ENCODE data around the gene APLF.
"Not testable (repeated sequence)": the region's sequence is repeated elsewhere in the genome, so short reads cannot be mapped to it uniquely, and the experiment has no call there.

APLF gene

GRCh38 chr2:68529651-68530050 is 62.3 kb downstream of the APLF start:
- DNase-seq (ENCODE audit: low read depth), result not testable (repeated sequence)

GRCh38 chr2:68536000-68536399 is 68.6 kb downstream of the APLF start:
- no peak for DNase-seq (ENCODE audit: low read depth)

- DNase-seq (ENCODE audit: low read depth), result no peak
Measured at GRCh38 chr2:68537011-68537410, 69.6 kb downstream of the APLF start.

- DNase-seq (ENCODE audit: low read depth), result no peak
Measured at GRCh38 chr2:68537809-68538208, 70.4 kb downstream of the APLF start.

- DNase-seq (ENCODE audit: low read depth), result no peak
Measured at GRCh38 chr2:68544811-68545210, 77.4 kb downstream of the APLF start.

- no peak for DNase-seq (ENCODE audit: low read depth)
Measured at GRCh38 chr2:68548396-68548795, 81.0 kb downstream of the APLF start.

GRCh38 chr2:68553098-68553497 is 85.7 kb downstream of the APLF start:
- DNase-seq (ENCODE audit: low read depth), result no peak

GRCh38 chr2:68555425-68556206 is 88.2 kb downstream of the APLF start:
- DNase-seq (ENCODE audit: low read depth), result not testable (repeated sequence)

GRCh38 chr2:68556381-68556780 is 89.0 kb downstream of the APLF start:
- DNase-seq (ENCODE audit: low read depth), result no peak

GRCh38 chr2:68558576-68558975 is 91.2 kb downstream of the APLF start:
- DNase-seq (ENCODE audit: low read depth), result no peak

- DNase-seq (ENCODE audit: low read depth), result no peak
Measured at GRCh38 chr2:68559692-68560091, 92.3 kb downstream of the APLF start.

- no peak for DNase-seq (ENCODE audit: low read depth)
Measured at GRCh38 chr2:68560545-68560944, 93.2 kb downstream of the APLF start.

- DNase-seq (ENCODE audit: low read depth), result no peak
Measured at GRCh38 chr2:68561372-68561771, 94.0 kb downstream of the APLF start.

GRCh38 chr2:68562934-68563333 is 95.5 kb downstream of the APLF start:
- DNase-seq (ENCODE audit: low read depth), result no peak

- DNase-seq (ENCODE audit: low read depth), result no peak
Measured at GRCh38 chr2:68564426-68564825, 97.0 kb downstream of the APLF start.

- DNase-seq (ENCODE audit: low read depth), result no peak
Measured at GRCh38 chr2:68565273-68565672, 97.9 kb downstream of the APLF start.

GRCh38 chr2:68565858-68566257 is 98.5 kb downstream of the APLF start:
- DNase-seq (ENCODE audit: low read depth), result no peak

- no peak for DNase-seq (ENCODE audit: low read depth)
Measured at GRCh38 chr2:68566362-68566761, 99.0 kb downstream of the APLF start.

GRCh38 chr2:68568116-68568515 is 100.7 kb downstream of the APLF start:
- no peak for DNase-seq (ENCODE audit: low read depth)

- peak; percentile 35 for DNase-seq (ENCODE audit: low read depth)
Measured at GRCh38 chr2:68569604-68570003, 102.2 kb downstream of the APLF start.

- DNase-seq (ENCODE audit: low read depth), result not testable (repeated sequence)
Measured at GRCh38 chr2:68570434-68570833, 103.0 kb downstream of the APLF start.

GRCh38 chr2:68574202-68574791 is 106.9 kb downstream of the APLF start:
- DNase-seq (ENCODE audit: low read depth), result no peak

- no peak for DNase-seq (ENCODE audit: low read depth)
Measured at GRCh38 chr2:68577183-68577582, 109.8 kb downstream of the APLF start.

GRCh38 chr2:68579689-68580088 is 112.3 kb downstream of the APLF start:
- DNase-seq (ENCODE audit: low read depth), result no peak

Measured in non-pigmented ciliary epithelial cell (primary cell).